NCI-H2107 treated with DMSO at 0.1 percent for 48 hours (cell line): ENCODE measurements around the gene TEX48.

Experiments
- DNase-seq: peaks from one replicate; lab custom pipeline; 2025; ENCODE audit not compliant: unreplicated experiment; lab: John Stamatoyannopoulos, UW

Gene TEX48

DNA sequence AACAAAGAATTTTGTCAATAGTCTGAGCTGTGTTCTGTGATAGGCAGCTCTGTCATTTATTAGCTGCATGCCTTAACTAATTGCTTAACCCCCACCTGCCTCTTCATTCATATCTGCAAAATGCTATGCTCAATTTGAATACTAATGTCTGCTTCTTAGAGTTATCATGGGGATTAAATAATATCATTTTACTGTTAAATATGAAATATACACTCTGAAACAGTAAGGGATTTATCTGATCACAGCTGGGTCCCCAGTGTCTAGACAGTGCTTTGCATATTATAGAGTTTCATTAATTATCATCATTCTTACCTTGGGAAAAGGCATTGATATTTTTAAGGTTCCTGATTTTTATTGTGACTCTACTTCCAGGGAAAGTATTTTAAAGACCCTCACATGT lies 12.0 kb downstream of the TEX48 start:
- DNase-seq: no peak

DNA sequence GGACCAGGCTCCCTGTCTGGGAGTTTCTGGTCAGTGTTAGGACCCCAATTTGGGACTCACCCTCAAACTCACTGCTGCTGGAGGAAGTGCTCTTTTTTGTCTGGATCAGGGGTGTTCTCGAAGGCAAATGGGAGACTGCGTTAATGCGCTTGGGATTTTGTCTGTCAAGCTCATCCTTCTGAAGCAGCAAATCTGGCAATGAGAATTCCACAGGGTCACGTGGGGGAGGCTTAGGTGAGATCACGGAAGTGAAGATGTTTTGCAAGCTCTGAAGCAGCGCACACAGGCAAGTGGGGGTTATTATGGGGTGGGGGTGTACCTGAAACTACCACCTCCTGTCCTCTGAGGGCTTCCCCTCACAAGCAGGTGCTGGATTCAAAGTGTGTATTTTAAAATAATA lies 13.8 kb downstream of the TEX48 start:
- no peak for DNase-seq

DNA sequence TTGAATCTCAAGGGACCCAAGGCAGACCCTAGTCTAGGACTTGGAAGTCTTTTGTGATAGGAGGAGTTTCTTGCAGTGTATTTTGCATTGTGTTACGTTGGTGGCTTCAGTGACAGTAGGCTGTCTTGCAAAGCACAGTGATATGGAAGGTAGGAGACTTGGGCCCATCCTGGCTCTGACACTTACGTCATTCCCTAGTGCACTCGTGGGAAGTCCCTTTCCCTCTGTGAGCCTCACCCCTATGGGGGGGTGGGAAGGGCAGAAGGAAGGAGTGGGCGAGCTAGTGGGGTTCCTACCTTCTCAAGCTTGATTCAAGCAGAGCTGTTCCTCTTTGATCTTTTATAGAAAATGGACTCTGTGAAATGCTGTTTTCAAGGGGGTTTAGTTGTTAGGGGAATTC lies 15.1 kb downstream of the TEX48 start:
- DNase-seq: no peak

DNA sequence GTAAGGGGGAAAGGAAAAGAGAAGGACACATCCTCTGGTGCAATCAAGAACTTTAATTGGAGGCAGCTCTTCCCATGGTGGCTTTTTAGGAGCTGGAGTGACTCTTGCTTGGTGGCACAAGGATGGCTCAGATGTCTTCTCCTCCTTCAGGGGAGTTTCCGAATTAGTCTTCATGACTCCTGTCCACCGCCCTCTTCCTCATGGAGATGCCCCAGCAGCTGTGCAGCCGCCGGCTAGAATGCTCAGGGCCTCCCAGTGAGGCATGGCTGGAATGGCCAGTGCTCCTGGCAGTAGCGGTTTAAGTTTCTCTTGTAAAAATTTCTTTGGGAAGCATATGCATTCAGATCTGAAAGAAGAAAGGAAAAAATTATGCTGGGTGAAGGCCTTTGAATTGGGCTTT lies 15.6 kb downstream of the TEX48 start:
- DNase-seq: no peak

DNA sequence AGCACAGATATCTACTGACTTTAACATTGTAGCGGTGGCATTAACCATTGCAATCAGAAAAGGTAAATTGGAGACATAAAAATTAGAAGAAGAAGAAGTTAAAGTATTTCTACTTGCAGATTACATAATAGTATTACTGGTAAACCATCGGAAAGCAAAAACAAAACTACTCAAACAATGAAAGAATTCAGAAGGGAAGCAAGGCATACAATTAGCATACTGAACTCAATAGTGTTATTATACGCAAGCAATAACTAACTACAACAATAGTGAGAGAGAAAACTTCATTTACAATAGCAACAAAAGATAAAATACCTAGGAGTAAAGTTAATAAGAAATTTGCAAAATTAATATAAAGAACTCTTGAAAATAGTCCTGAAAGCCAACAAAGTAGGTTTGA lies 17.8 kb downstream of the TEX48 start:
- no peak for DNase-seq

DNA sequence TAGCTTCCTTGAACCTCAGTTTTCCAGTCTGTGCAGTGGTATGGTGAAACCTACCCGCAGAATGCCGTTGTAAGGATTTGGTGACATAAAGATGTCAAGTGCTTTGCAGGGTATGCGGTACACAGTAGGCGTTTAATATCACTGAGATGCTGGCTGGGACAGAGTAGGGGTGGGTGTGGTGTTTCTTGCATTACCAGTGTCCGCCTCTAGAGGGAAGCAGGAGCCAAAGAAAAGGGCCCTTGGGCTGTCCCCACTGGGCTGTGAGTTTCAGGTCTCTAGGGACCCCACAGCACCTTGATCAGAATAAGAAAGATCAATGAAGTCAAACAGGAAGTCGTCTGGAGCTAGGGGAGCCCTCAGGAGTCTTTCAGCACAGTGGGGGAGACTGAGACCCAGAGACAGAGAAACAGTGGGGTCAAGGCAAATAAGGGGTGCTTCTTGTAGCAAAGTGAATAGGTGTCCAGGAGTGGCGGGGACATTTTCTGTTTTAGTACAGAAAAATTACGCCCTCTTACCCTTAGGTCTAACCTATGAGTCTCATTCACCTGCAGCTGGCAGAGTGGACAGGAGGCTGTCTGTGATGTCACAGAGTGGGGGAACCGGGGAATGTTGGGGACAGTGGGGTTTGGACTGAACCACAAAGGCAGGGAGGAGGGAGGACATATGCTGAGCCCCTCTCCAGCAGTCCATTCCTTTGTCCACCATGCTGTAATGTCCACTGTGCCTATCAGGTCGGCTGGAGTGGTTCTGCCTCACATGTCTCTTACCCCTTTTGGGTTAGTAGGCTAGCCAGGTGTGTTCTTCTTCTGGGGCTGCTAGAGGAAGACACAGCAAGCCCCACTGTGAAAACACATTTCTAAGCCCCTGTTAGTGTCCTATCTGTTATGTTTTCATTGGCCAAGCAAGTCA lies 19.7 kb downstream of the TEX48 start:
- DNase-seq: no peak

DNA sequence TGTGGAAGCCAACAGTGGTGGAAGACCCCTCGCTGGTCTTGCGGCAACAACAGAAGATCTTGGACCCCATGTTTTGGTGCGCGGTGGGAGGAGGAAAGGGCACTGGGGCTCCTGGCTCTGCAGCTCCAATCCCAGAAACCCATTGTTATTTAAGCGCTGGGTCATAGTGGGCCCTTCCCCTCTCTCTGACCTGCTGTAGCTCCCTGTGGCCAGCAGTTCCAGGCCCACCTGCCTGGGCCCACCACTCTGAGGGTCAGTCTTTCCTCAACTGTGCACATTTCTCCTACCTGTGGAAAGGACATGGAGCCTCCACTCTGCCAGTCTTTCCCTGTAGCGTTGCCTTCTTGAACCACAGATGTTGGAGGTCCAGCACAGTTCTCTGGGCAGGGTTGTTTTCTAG lies 24.3 kb downstream of the TEX48 start, which contains the start of gene TEX53:
Gene TEX53, minus strand, starts transcription at position 101 of the 400 bp plus-strand sequence. Its CDS starts 31 bp downstream, at position 70.
- DNase-seq: no peak

DNA sequence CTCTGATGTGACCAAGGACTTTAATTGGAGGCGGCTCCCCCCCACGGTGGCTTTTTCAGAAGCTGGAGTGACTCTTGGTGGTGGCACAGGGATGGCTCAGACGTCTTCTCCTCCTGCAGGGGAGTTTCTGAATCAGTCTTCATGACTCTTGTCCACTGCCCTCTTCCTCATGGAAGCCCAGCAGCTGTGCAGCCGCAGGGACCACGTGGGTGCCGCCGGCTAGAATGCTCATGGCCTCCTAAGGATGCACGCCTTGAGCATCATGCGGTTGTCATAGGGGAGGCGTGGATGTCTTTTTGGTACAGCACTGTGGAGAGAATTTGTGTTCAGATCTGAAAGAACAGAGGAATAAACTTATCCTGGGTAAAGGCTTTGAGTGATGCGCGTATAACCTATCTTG lies 25.7 kb downstream of the TEX48 start:
- no peak for DNase-seq

DNA sequence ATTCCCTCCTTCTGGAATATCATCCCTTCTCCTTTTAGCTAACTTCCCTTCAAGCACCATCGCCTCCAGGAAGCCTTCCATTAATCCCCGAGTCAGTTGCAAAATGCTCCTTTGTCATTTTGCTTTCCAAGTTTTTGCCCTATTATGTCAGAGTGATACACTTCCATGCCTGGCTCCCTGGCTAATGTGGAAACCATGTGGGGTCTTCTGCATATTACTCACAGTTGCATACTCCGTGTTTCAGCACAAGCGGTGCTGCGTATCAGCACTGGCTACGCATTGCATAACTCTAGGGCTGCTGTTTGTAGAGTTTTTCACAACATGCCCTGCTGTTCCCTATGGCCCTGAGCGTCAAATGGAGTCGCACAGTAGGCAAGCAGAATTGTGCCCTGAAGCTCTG lies 26.3 kb downstream of the TEX48 start:
- DNase-seq: no peak

DNA sequence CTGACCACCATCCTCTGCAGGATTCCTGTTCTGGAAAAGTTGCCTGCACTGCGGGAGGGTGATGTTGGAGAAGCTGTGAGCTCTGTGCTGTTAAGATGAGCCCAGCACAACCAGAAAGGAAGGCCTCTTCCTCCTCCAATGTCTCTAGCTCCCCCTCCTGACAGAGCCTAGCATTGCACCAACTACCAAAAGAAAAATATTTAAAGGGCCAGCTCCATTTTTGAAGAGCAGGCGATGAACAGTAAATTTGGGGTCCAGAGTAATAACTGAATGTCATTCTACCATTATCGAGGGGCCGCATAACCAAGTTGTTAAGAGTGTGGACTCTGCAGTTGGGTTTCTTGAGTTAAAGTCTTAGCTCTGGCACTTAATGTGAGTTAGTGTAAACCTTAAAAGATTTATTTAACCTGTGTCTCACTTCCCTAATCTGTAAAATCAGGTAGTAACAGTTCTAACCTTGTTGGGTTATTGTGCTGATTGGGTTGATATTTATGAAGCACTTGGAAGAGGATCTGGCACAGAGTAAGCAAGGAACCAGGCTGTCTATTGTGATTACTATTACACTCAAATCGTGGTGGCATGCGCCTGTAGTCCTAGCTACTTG lies 28.3 kb downstream of the TEX48 start:
- DNase-seq: peak; percentile 75

DNA sequence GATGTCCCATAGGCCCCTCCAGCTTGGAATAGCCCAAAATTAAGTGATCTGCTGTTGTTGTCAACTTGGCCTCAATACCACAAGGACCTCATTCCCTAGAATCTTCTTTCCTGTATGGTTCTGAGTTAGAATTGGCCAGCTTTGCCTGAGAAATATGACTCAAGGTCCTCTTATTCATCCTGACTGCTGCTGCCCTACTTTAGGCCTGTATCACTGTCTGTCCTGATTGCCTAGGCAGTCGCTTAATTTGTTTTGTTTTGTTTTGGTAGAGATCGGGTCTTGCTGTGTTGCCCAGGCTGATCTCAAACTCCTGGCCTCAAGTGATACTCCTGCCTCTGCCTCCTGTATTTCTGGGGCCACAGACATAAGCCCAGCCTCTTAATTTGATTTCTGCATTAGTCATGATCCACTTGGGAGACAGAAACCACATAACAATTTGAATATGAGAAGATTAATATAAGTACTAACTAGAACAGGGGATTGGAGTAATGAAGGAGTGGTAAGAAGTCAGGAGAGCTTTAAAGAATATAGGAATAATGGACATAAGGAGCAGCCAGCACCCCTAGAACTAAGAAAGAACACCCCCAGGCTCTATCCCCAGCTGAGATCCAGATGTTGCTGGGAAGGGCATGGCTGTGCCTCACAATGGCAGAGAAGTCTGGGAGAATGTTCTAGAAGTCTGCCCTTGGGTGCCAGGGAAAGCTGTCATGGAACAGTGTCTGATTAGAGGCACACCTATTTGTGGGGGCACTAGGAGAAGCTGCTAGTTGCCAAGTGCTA lies 29.0 kb downstream of the TEX48 start:
- no peak for DNase-seq

DNA sequence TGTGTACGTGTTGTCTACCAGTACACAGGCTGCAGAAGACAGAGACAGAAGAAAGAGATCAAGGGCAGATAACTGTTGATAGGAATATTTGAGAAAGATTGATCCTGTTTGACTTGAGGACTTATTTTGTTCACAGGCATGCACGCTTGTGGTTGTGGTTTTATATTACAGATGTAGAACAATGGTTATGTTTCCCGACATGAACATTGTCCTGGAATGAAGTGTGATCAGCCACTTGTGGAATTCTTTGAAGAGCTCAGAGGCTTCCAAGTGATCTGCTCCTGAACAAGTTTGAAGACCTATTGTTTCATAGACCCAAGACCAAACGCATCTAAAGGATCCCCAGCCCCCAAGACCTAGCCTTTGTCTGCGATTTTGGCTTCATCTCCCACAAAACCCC lies 38.1 kb downstream of the TEX48 start:
- no peak for DNase-seq

DNA sequence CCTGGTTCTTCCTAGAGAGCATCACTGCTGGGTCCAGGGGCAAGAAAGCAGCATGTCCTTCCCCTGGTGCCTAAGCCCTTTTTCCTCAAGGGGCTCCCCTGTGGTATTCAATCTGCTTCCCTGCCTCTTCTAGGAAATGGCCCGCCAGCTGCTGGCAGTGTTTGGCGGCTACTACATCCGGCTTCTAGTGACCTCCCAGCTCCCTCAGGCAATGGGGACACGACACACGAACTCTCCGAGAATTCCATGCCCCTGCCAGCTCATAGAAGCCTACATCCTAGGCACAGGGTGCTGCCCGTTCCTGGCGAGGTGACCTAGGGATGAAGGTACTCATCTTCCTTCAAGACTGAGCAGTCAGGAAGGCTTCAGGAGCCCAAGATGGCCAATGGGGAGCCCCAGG lies 39.0 kb downstream of the TEX48 start:
- no peak for DNase-seq

DNA sequence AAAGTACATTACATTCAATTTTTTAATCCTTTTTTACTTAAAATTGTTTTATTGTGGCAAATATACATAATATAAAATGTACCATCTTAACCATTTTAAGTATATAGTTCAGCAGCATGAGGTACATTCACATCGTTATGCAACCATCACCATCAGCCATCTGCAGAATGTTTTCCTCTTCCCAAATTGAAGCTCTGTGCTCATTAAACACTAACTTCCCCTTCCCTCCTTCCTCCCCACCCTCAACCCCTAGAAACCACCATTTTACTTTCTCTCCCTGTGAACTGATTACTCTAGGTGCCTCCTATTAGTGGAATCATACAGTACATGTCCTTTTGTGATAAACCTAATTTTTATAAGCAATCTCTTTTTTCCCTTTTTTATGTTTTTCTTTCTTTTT lies 40.0 kb downstream of the TEX48 start:
- DNase-seq: no peak

DNA sequence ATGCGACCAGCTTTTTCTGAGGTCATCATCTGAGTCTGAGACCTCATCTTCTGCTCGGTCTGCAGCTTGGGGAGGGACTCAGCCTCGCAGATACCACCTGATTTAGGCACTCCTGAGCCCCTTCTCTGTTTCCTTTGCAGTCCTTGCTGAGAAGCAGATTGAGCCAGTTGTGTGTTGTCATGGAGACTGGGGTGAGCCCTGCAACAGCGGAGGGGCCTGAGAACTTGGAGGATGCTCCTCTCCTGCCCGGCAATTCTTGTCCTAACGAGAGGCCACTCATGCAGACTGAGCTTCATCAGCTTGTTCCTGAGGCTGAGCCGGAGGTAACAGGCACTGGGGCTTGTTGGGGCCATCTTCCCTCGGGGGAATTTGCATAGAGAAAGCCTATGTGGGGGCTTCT lies 43.6 kb downstream of the TEX48 start:
- no peak for DNase-seq

DNA sequence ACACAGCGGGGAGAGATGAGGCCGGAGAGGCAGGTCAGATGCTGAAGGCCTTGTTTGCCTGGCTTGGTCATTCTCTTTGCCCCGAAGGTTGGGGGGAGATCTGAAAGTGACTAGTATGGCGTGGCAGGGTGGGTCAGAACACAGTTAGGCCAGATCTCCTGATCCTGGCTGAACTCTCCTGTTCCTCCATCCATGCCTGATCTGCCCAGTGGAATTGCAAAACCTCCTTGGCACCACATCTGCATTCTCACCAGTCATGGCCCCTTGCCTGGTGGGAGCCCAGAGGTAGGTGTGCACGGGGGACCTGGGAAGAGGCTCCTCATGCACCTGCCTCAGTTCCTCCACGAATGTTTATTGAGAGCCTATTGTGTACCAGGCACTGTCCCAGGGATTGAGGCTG lies 47.6 kb downstream of the TEX48 start:
- no peak for DNase-seq

DNA sequence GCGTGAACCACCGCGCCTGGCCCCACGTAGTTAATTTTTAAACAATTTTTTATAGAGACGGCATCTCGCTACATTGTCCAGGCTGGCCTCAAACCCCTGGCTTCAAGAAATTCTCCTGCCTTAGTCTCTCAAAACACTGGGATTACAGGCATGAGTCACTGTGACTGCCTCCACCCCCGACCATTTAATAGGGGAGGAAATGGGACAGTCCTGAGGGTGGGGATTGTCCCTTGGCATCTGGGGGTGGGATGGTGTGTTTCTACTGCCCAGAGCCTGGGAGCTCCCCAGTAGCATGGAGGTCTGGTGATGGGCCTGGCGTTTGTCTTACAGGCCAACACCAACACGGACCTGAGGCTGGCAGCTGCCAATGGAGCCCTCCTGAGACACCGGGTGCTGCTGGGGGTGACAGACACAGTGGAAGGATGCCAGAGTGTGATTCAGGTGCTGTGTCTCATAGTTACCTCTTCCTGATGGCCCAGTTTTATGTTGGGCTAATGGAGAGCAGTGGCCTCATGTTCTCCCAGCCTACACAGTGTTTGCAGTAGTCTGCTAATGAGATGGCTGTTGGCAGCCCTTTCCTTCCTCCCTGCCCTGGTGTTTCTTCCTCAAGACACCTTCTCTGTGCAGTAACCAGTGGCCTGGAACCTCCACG lies 48.4 kb downstream of the TEX48 start:
- DNase-seq: no peak

DNA sequence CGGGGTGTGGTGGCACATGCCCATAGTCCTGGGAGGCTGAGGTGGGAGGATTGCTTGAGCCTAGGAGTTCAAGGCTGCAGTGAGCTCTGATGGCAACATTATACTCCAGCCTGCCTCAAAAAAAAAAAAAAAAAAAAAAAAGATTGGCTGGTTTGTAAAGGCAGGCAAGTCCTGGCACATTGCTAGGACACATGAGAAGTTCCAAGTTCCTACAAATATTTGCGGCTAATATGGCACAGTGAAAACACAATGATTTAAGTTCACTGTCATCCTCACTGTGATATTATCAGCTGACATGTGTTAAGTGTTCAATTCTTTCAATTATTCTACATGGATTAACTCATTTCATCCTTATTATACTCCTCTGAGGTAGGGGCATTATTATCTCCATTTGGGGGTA lies 50.8 kb downstream of the TEX48 start:
- no peak for DNase-seq

DNA sequence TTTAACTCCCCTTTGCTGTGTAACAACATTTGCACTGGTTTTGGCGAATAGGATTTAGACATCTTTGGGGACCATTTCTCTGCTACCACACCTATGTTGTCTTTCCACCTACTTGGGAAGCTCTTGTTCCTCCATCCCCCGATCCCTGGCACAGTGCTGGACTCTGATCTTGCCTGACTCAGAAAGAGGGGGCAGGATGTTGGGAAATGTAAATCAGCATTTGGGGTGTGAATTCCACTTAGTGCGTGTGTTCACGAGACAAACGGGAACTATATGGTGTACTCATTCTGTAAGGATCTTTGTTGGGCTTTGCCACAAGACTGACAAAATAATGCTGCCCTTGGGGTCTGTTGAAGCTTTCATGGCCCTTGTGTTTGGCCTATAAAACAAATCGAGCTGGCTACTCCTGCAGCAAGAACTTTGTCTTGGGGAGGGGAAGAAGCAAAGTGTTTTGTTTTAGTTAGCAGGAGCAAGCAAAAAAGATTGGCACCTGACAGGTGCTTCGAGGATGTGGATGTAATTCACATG lies 52.4 kb downstream of the TEX48 start:
- no peak for DNase-seq

DNA sequence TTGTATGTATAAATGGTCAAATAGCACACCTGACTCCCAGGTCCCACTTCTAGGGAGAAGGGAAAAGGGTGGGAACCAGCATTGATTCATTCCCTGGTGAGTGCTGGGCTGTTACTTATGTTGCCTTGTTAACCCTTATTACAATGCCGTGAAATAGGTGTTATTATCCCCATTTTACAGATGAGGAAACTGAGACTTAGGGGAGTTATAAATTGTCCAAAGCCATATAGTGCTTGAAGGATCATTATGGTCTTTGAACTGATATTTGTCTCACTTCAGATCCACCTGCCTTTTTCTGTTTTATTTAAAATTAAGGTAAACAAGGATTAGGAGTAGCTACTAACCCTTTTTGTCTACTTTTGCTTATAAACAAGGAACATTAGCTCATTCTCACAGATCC lies 54.4 kb downstream of the TEX48 start:
- no peak for DNase-seq

DNA sequence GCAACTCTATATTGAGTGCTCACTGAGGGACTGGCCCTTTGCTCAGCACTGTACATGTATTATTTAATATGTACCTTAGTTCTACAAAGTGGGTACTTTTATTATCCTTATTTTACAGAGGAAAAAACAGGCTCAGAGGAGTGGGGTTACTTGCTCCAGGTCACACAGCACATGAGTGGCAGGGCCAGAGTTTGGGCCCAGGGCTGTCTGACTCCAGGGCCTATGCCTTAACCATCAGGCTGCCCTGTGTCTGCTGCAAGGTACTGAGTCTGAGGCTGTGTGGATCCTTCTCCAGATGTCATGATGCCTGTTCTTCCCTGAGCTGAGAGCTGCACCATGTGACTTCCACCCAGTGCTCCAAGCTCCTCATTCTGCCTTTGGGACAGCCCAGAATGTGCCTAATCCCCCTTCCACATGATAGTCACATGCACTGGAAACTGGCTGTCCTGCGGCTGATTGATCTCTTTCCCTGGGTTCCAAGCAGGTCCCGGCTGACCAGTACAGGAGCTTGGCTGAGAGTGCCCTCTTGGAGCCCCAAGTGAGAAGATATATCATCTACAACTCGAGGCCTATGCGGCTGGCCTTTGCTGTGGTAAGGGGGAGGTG lies 55.5 kb downstream of the TEX48 start:
- no peak for DNase-seq
